Activated CD4-positive, CD25-positive, alpha-beta regulatory T cell treated with anti-CD3 and anti-CD28 coated beads, Interleukin-2, amount 50 U/mL, for 24 hours (primary cell): ENCODE data around the gene ATIC.

Experiments used
- ATAC-seq, 2 donors: fragments of 150-1000 bp; cut with Tn5 transposase; one replicate each; pipeline ENCODE4 v1.10.0; 2021; ENCODE audit warnings: mild to moderate bottlenecking in 1 of 2, moderate library complexity in 1 of 2

Gene ATIC

DNA sequence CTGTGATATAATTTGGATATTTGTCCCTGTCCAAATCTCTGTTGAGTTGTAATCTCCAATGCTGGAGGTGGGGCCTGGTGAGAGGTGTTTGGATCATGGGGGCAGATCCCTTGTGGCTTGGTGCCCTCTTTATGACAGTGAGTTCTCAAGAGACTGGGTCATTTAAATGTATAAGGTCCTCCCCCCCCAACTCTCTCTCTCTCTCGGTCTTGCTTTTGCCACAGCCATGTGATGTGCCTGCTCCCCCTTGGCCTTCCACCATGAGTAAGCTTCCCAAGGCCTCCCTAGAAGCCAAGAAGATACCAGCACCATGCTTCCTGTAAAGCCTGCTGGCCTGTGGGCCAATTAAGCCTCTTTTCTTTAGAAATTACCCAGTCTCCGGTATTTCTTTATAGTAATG, 65.4 kb downstream of the ATIC start:
- no peak for ATAC-seq

DNA sequence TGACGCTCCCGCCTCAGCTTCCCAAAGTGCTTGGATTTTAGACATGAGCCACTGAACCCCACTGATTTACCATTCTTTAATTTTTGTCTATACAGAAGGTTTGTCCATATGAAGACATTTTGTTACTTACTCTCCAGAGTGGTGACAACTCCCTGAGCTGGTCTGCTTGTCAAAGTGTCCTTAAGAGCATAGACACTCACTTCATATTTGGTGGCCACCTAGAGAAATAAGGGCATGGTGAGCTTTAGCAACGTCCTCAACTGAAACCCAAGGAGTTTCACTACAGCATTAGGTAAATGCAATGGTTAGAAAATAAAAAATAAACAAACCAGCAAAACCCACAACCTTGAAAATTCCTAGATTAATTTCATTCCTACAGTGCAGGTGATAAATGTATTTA, 66.2 kb downstream of the ATIC start:
- no peak for ATAC-seq

DNA sequence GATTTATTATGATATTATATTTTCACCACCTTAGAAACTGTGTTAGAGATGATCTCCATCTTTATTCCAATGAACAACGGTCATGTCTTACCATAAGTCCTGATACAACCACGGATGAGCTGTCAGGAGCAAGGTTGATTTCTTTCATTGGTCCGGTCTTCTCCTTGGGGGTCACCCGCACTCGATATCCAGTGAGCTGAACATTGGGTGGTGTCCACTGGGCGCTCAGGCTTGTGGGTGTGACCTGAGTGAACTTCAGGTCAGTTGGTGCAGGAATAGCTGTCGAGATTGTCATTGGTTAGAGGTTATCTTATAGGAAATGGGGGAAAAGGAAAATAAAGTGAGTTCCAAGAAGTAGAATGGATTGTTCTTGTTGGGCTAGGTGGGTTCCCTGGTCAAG, 67.2 kb downstream of the ATIC start:
- no peak for ATAC-seq

DNA sequence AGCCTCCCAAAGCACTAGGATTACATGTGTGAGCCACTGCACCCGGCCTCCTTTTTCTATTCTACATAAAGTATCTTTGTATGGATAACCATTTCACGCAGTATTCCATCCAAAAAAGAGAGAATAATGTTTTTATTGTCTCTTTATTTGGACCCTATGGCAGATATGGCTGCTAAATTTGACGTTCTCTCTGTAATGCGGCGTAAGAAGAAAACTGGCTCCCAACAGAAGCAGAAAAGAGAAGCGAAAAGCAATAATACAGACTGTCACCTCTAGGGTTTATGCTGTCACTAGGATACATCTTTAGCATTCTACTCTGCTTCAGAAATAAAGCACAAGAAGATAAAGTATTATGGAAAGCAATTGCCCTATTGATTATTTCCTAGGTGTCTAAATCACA, 68.1 kb downstream of the ATIC start:
- no peak for ATAC-seq

DNA sequence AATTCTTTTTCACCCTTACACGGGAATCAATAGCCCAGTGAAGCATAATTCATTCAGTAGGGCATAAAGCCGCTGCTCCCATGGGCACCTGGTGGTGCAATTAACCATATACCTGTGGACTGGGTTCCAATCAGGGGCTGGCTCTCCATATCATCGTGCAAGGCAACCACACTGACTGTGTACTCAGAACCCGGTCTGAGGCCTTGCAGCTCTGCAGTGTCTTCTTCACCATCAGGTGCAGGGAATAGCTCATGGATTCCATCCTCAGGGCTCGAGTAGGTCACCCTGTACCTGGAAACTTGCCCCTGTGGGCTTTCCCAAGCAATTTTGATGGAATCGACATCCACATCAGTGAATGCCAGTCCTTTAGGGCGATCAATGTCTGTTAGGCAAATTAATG, 68.8 kb downstream of the ATIC start:
- ATAC-seq, result no peak

DNA sequence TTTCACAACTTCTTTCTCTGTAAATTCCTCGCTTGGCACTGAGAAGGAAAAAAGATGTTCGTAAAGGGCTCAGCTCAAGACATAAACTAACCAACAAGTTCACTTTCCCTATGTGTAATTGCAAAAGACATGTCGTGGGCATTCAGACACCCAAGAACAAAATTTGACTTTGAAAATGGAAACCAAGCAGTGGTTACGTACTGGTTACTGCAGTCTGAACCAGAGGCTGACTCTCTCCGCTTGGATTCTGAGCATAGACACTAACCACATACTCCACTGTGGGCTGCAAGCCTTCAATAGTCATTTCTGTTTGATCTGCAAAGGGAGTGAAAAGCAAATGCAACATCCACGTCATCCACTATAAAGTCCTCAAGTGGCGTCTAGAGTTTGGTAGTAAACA, 70.2 kb downstream of the ATIC start:
- ATAC-seq, result no peak

DNA sequence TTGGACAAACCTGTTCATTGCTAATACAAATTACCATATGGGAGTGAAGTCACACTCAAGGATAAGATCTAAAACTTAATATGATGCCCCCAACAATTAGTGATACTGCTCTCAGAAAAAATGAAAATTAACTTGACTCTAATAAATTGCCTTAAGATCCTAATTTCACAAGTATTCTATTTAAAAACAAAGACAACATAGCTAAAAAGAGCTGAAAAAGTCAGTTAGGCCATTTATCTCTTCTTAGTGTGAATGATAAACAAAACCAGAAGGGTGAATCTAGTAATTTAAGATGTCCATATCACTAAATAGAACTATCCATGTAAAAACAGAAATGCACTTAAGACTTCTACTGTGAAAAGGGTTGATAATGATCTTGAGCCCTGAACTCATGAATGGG, 70.6 kb downstream of the ATIC start:
- ATAC-seq, result no peak

DNA sequence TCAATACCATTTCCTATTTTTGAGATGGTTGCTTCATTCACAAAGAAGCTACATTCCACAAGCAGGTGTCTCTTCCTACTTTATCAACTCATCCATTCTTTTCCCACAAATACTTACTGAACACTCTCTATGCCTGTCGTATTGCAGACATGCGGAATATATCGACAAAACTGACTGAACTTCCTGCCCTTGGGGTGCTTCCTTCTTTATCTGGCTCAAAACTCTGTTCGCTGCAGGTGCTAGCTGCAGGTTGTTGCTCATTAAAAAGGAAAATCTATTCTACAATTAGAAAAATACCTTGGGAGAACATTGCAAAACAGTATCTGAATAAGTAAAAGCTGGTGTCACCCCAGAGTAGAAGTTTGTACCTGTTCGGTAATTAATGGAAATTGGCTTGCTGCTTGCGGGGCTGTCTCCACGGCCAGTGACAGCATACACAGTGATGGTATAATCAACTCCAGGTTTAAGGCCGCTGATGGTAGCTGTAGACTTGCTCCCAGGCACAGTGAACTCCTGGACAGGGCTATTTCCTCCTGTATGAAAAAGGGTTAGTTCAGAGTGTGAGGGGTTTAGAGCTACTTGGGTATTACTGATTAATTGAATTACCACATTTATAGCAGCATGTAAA, 71.9 kb downstream of the ATIC start:
- no peak for ATAC-seq

DNA sequence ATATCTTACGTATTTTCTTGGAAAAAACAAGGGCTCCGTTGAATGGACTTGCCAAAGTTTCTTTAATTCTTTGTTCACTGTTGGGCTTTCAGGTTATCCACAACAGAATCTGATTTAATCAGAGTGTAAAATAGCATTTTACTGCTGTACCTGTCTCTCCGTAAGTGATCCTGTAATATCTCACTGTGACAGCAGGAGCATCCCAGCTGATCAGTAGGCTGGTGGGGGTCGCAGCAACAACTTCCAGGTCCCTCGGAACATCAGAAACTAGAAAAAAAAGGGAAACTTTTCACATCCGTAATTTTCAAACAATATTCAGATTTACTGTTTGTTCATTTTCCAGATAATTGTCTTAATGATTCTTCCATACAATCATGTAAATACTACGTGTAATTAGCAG, 72.9 kb downstream of the ATIC start:
- ATAC-seq, result no peak

DNA sequence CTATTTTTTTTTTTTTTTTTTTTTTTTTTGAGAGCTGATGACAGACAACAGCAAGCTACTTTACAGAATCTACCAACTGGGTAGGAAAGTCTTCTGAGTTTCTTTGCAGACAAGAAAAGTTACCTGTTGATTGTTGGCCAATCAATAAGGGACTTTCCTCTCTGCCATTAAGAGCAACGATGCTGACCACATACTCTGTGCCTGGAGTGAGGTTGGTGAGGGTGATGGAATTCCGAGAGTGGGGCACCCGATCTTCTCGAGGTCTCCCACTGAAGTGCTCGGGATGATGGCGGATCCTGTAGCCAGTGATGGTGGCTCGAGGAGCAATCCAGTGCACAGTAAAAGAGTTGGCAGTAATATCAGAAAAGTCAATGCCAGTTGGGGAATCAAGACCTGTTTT, 74.7 kb downstream of the ATIC start:
- ATAC-seq, result no peak

DNA sequence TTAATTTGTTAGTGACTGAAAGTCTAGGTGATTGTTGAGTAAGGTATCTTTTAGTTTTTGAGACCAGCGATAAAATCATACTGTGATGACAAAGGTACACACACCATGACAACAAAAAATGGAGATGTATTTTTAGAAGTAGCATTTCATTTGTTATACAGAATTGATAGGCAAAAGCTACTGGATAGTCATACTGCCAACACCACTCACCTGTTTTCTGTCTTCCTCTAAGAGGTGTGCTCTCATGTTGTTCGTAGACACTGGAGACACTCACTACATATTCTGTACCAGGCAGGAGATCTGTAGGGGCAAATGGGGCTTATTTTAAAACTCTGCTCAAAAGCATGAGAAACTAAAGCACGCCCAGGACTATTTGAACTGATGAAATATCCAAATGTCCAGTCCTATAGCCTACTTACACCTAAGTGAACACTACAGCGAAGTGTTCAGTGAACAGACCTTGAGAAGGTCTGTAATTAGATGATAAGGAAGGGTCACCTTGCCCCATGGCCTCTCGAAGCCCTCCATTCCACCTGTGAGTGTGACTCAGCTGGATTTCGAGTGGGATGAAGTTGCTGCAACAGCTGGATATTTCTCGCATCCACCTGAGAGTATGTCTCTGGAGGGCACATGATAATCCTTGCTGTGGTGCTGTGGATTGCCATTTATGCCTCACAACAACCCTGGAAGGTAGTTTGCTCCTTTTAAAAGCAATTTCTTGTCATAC, 76.3 kb downstream of the ATIC start:
- ATAC-seq, result no peak

DNA sequence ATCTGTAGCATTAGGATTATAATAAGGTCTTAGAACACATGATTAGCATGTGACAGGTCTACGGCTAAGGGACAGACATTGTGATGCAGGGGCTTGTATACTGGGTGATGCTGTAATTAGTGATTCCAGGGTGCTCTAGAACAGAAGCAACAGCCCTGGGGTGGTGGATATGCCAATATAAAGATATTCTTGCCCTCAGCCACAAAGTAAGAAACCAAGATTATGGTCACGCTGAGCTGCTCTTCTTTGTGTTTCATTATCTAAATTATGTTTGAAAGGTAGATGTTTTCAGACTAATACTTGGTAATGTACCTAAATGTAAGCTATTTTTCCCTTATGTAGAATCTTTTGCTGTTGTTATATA, 78.7 kb downstream of the ATIC start:
- ATAC-seq, result no peak

DNA sequence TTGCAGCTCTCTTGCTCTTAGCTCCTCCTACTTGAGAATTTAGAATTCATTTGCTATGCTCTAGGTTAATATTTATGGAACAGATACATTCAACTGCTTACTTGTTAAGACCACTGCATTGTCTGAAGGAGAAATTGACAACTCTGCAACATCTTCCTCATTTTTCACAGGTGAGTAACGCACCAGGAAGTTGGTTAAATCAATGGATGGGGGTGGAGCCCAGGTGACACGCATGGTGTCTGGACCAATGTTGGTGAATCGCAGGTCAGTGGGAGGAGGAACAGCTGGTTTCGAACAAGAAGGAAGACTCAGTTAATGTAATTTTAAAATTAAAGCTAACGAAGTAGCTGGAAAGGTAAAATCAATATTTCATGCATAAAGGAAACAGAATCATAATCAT, 79.7 kb downstream of the ATIC start:
- ATAC-seq, result no peak

DNA sequence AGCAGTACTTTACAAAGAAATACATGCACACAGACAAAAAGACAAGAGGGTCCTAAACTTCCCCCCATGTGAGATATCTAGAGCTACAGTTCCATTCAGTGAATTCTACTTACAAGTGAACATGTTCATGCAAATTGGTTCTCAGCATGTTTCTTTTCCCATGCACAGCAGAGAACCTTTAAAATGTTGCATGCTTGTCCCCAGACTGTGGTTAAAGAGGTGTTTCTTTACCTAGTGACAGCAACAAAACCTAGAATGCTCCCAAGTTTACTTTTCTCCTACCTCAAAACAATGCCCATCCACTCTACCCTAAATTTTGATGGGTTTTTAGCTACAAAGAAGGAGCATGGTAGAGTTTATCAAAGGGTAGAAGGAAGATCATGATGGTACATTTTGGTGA, 80.3 kb downstream of the ATIC start:
- no peak for ATAC-seq

DNA sequence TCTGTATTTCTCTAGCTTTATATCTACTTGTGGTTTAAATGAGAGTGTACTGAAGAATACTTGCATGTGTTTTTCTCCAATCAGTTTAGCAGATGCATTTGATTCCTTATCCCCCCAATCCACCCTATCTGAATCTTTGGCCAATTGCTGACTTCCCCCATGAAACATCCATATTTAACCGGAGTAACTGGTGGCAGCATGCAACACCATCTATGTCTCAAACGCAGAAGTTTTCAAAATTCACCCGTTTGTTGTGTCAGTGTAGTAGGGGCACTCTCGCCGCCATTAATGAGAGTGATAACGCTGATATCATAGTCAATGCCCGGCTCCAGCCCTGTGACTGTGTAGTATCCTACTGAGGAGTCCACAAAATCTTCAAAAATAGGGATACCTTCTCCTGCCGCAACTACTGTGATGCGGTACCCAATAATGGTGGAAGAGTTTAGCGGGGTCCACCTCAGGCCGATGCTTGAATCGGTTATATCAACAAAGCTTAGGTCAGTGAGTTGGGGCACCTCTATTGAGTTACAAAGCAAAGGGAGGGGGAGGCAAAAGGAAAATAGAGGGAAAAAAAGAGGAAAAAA, 80.9 kb downstream of the ATIC start:
- no peak for ATAC-seq

DNA sequence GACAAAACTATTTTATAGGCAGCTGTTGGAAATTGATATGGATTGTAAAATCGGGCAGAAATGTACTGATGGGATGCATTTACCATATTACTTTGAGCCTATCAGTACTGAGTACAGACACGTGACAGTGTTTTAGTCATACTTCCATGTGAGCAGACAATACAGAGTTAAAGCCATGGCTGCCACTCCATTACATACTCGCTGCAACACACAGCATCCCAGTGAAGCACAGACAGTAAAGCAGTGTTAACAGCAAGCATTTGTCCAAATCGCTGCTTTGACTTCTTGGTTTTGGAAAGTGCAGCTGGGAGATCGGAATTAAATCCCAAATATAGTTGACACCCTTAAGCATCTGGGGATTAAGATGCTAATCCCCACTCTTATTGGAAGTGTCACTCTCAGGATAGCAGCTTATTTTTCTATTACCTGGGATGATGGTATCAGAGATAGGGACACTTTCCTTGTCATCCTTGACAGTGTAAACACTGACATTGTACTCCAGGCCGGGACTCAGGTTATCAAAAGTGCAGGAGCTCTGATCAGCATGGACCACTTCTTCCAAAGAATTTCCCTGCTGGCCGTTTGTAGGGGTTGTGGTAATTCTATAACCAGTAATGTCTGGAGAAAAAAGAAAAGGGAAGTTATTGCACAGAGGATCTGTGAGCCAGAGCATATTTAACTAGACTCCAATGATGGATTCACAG, 82.4 kb downstream of the ATIC start:
- no peak for ATAC-seq

DNA sequence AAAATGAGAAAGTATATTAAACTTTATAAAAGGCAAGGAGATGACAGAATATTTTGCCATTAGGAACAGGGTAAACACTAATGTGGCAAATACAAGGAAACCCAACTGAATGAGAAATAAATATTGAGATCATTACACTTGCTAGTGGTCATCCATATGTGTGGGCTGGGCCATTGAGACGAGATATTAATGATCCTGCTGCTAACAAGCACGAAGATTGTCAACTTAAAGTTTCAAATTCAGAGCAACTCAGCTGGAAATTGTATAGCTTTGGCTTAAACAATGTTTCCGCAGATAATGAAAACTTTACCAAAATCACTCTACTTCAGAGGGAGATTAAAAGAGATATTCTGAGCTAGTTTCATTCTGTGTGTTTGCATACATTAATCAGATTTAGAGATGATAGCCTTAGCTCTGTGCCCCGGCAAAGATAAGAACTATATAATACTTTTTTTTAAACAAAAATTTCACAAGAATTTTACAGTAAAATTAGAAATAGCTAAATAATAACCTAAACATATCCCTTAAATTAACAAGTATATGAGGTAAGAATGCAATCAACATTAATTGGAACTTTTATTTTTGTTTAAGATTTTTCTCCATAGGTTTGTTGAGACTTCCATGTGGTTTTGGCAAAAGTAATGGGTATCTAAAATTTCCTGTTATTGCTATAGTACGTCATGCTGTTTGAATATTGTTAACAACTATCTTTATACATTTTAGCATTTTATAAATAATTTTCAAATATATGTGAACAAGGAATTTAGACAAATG, 84.0 kb downstream of the ATIC start:
- no peak for ATAC-seq

DNA sequence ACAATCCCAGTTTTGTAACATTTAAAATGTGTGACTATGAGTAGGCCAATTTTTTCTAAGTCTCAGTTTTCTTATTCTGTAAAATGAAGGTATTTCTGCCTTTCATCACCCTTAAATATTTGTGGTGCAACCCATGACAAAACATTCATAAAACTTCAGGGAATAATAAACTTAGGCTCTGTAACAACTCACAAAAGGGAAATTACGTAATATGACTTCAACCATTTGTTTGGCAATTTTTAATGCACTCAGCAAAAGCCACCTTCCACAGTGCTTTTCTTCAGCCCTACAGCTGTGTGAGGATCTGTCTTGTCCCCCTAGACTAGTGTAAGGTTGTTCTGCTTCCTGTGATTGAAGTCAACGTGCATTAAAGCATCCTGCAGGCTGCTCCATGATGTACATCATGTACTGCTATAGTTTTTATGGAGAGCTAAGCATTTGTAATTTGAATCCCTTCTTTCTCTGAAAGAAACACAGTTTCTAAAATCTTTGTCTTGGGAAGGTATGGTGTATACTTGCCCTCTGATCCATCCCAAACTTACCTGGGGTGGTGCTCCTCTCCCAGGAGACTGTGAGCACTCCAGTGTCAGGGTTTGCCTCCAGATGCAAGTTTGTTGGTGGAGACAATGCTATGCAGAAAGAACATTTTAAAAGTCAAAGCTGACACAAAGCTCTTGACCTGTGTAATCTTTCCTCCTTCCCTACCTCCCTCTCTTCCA, 84.9 kb downstream of the ATIC start:
- ATAC-seq, result no peak

DNA sequence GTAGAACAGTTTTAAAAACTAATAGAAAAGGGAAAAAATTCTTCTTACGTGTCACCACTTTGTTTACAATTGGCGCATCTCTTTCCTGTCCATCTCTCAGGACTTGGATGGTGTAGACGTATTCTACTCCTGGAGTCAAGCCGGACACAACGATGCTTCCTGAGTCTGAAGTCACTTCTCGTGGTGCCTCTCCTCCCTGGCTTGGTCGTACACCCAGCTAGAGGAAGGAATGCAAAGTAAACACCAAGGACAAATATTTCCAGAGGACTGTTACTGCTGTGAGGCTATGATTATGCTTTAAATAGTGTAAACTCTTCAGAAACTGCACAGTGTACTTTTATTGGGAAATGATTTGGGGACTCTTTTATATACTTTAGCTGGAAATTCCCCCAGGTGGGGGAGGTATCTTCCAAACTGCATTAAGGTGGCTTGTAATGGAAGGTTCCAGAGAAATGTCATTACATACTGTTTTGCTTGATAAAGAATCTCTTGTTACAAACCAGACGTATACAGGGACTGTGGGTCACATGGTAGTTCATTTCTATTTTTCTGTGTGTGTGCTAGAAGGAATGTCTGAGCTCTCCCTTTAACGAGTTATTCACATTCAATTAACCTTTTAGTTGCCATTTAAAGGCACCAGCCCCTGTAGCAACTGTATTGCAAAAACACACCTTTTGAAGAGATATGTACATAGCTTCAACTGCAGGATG, 85.9 kb downstream of the ATIC start:
- ATAC-seq, result no peak

DNA sequence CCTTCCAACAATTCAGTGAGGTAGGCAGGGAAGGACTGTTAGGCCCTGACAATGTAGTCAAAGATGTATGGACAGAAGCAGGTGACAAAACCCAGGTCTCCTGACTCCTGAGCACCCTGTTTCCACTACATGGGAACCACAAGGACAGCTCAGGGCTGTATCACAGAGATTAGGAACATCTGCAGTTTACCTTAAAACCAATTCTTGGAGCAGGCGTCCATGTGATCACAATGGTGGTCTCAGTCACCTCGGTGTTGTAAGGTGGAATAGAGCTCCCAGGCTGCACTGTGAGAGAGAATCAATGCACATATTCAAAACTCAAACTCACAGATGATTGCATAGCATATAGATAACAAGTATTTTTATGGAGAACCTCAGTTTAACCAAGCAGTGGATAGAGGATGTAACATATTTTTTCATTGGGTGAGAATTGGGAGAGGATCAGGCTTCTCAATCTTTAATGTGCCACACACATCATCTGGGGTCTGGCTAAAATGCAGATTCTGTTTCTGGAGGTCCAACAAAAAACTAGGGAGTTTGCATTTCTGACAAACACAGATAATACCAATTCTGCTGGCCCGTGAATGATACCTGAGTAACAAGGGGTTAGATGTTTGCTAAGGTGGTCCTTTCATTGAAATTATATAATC, 87.3 kb downstream of the ATIC start:
- ATAC-seq, result no peak
